SU-DHL-6 (cell line): Measurements from ENCODE around the gene ZAR1L.

ENCODE experiments used
- H2AFZ ChIP-seq: fragments of 200-600 bp; sonication (generic); 2 replicates; pipeline ENCODE4 v1.6.1; 2014; ENCODE audit warnings: low read depth, mild to moderate bottlenecking, moderate library complexity, mixed read lengths, antibody characterized with exemption, low read length; ENCODE audit not compliant: severe bottlenecking
- H3F3A ChIP-seq: fragments of 200-600 bp; shearing (Covaris generic); 2 replicates; pipeline ENCODE4 v1.6.0; 2016; ENCODE audit warnings: antibody characterized with exemption, mild to moderate bottlenecking; ENCODE audit not compliant: insufficient read depth
- H3K27ac ChIP-seq: fragments of 200-600 bp; sonication (generic); 2 replicates; pipeline ENCODE4 v1.5.1; 2016; ENCODE audit warnings: low read depth, mild to moderate bottlenecking, low read length, moderate library complexity, mixed read lengths
- H3K27me3 ChIP-seq: fragments of 200-600 bp; sonication (generic), shearing (Covaris generic); 2 replicates; pipeline ENCODE4 v1.6.0; 2014; ENCODE audit warnings: mild to moderate bottlenecking, low read length
- H3K36me3 ChIP-seq: fragments of 200-600 bp; sonication (generic); 2 replicates; pipeline ENCODE4 v1.6.1; 2014; ENCODE audit warnings: mild to moderate bottlenecking, low read length, mixed read lengths
- H3K4me2 ChIP-seq: fragments of 300-600, 200-600 bp; shearing (Covaris generic), sonication (generic); 2 replicates; pipeline ENCODE4 v1.6.0; 2014; ENCODE audit warnings: low read length, low read depth, mild to moderate bottlenecking; ENCODE audit not compliant: poor library complexity, severe bottlenecking
- H3K4me3 ChIP-seq: fragments of 200-600 bp; sonication (generic); 2 replicates; pipeline ENCODE4 v1.5.1; 2014; ENCODE audit warnings: antibody characterized with exemption, low read length, mild to moderate bottlenecking, mixed read lengths; ENCODE audit not compliant: insufficient read depth, poor library complexity, severe bottlenecking
- H3K79me2 ChIP-seq: fragments of 200-600 bp; sonication (generic); 2 replicates; pipeline ENCODE4 v1.6.1; 2014; ENCODE audit warnings: mild to moderate bottlenecking, low read length, moderate library complexity; ENCODE audit not compliant: insufficient read depth
- H3K9ac ChIP-seq: fragments of 200-600 bp; sonication (generic); 2 replicates; pipeline ENCODE4 v1.7.0; 2014; ENCODE audit warnings: mild to moderate bottlenecking, low read length
- H3K9me2 ChIP-seq: fragments of 200-600 bp; sonication (generic); replicated peaks from 2 replicates; pipeline ENCODE4 v1.6.1; 2014; ENCODE audit warnings: low read length; ENCODE audit not compliant: insufficient read depth
- H3K9me3 ChIP-seq: fragments of 200-600 bp; sonication (generic); 2 replicates; pipeline ENCODE4 v1.6.1; 2014; ENCODE audit warnings: low read length, mixed read lengths; ENCODE audit not compliant: insufficient read depth
- H4K20me1 ChIP-seq: fragments of 200-600 bp; sonication (generic); 2 replicates; pipeline ENCODE4 v1.6.1; 2014; ENCODE audit warnings: low read depth, mild to moderate bottlenecking, antibody characterized with exemption, low read length, moderate library complexity, mixed read lengths
- CTCF ChIP-seq: fragments of 200-600 bp; sonication (generic); IDR thresholded peaks from one replicate; pipeline ENCODE4 v1.5.1; 2017; ENCODE audit warnings: antibody characterized with exemption, mild to moderate bottlenecking, low read length, moderate library complexity; ENCODE audit not compliant: insufficient read depth, poor library complexity, severe bottlenecking
- EZH2phosphoT487 ChIP-seq: fragments of 200-600 bp; sonication (generic), shearing (Covaris generic); conservative IDR thresholded peaks from 2 replicates; pipeline ENCODE4 v1.6.1; 2018; ENCODE audit warnings: mild to moderate bottlenecking, antibody characterized with exemption, low read length, moderate library complexity, mixed read lengths

The ZAR1L gene

GRCh38 chr13:32334671-32335070, 19.5 kb upstream of the ZAR1L start:
- no peaks in the 10 kb centered on the region; the same call in 1 of the 2 replicates for H3K79me2 ChIP-seq
- no peak overlapping the region for H2AFZ ChIP-seq
- no peak overlapping the region for H3K4me2 ChIP-seq
- no peaks in the 10 kb centered on the region for H4K20me1 ChIP-seq
- H3K9me3 ChIP-seq, result no peaks in the 10 kb centered on the region
- no peak overlapping the region for H3K4me3 ChIP-seq
- H3K27me3 ChIP-seq, result no peaks in the 10 kb centered on the region
- TF ChIP-seq CTCF (no peak), EZH2phosphoT487 (no peak)
- peaks cover 71% of the 10 kb centered on the region for H3K36me3 ChIP-seq
- H3F3A ChIP-seq, result no peaks in the 10 kb centered on the region
- no peak overlapping the region for H3K27ac ChIP-seq
- H3K9ac ChIP-seq, result no peak overlapping the region
- H3K9me2 ChIP-seq, result no peaks in the 10 kb centered on the region

- Histone ChIP-seq H3K79me2 (no peaks in the 10 kb centered on the region; the same call in 1 of the 2 replicates), H3K4me3 (no peak overlapping the region), H4K20me1 (no peaks in the 10 kb centered on the region), H3K36me3 (peaks cover 68% of the 10 kb centered on the region), H3K27ac (no peak overlapping the region), H2AFZ (no peak overlapping the region), H3F3A (no peaks in the 10 kb centered on the region), H3K9ac (no peak overlapping the region), H3K4me2 (no peak overlapping the region), H3K9me2 (no peaks in the 10 kb centered on the region), H3K9me3 (no peaks in the 10 kb centered on the region), H3K27me3 (no peaks in the 10 kb centered on the region)
- no peak for TF ChIP-seq CTCF
- no peak for TF ChIP-seq EZH2phosphoT487
Observed at GRCh38 chr13:32330441-32330840, 15.3 kb upstream of the ZAR1L start.

GRCh38 chr13:32323912-32324311, 8.7 kb upstream of the ZAR1L start:
- Histone ChIP-seq H3K9ac (no peak overlapping the region), H3K79me2 (peaks cover 25% of the 10 kb centered on the region; the same call in 1 of the 2 replicates), H3K9me2 (no peaks in the 10 kb centered on the region), H3K36me3 (peaks cover 55% of the 10 kb centered on the region), H3K27ac (no peak overlapping the region), H3K27me3 (no peaks in the 10 kb centered on the region), H2AFZ (no peak overlapping the region), H3F3A (no peaks in the 10 kb centered on the region), H4K20me1 (no peaks in the 10 kb centered on the region), H3K4me3 (no peak overlapping the region), H3K4me2 (no peak overlapping the region), H3K9me3 (no peaks in the 10 kb centered on the region)
- no peak for TF ChIP-seq EZH2phosphoT487
- TF ChIP-seq CTCF, result no peak
